Colonic mucosa (tissue), 4 donors: ENCODE measurements around the gene SNRNP70. TPM values are rescaled to one million over a fixed set of nuclear protein-coding genes. Genes with fewer than 3 reads are reported as not detected.
"Not testable (repeated sequence)": the region's sequence is repeated elsewhere in the genome, so short reads cannot be mapped to it uniquely, and the experiment has no call there.

Experiments used
- DNase-seq: peaks from one replicate; pipeline ENCODE4 v3.0.0-alpha.2; 2020
- H3K27ac ChIP-seq: fragments of 200-600 bp; one replicate; pipeline ENCODE4 v1.8.0; 2021
- H3K27me3 ChIP-seq: fragments of 200-600 bp; one replicate; pipeline ENCODE4 v1.8.0; 2021
- H3K36me3 ChIP-seq: fragments of 200-600 bp; one replicate; pipeline ENCODE4 v1.8.0; 2021
- H3K4me1 ChIP-seq: fragments of 200-600 bp; one replicate; pipeline ENCODE4 v1.8.0; 2021; ENCODE audit warnings: mild to moderate bottlenecking
- H3K4me3 ChIP-seq: fragments of 200-600 bp; one replicate; pipeline ENCODE4 v1.8.0; 2021
- H3K9ac ChIP-seq, 2 donors: one replicate each; pipeline ENCODE4 v1.7.0; 2013; ENCODE audit warnings: control low read depth in 2 of 2, low read depth in 2 of 2, low read length in 2 of 2
- H3K9me3 ChIP-seq: fragments of 200-600 bp; one replicate; pipeline ENCODE4 v1.8.0; 2021
- intact Hi-C: fragments of 100-400 bp; cut with DNase I; formaldehyde crosslinking; loops from one replicate; pipeline ENCODE4 v1.14.1; 2022
- total RNA-seq, 2 donors: library from RNA; stranded (reverse); fragmentation: NEBNext Ultra II Directional in 1 of 2; extraction: Animal tissue kit (Norgen Biotek cat#: 25700) in 1 of 2; gene quantifications; one replicate each; pipeline ENCODE4 v1.2.1, GENCODE V29; 2021
- TF ChIP-seq, protein P1 (sequence below): fragments of 200-600 bp; IDR thresholded peaks from one replicate; pipeline ENCODE4 v1.8.0; 2022; ENCODE audit warnings: antibody characterized with exemption, mild to moderate bottlenecking
- donor health status: healthy.
- donor health status: DM: no; HTN: no; CAD: no.
- donor health status: DM: no; HTN: no; CAD: no.

Gene SNRNP70
- total RNA-seq, 2 donors from 2014 or later: 124 to 204 TPM

GRCh38 chr19:49142866-49143335 lies 57.6 kb downstream of the SNRNP70 start:
- Histone ChIP-seq H3K9ac (peak overlapping the region; percentile 34 to 60), H3K27me3 (no peaks in the 10 kb centered on the region), H3K27ac (no peak overlapping the region), H3K4me3 (peak overlapping the region; percentile 28), H3K4me1 (no peaks in the 10 kb centered on the region), H3K36me3 (no peaks in the 10 kb centered on the region), H3K9me3 (no peaks in the 10 kb centered on the region)
- TF ChIP-seq, protein P1, sequence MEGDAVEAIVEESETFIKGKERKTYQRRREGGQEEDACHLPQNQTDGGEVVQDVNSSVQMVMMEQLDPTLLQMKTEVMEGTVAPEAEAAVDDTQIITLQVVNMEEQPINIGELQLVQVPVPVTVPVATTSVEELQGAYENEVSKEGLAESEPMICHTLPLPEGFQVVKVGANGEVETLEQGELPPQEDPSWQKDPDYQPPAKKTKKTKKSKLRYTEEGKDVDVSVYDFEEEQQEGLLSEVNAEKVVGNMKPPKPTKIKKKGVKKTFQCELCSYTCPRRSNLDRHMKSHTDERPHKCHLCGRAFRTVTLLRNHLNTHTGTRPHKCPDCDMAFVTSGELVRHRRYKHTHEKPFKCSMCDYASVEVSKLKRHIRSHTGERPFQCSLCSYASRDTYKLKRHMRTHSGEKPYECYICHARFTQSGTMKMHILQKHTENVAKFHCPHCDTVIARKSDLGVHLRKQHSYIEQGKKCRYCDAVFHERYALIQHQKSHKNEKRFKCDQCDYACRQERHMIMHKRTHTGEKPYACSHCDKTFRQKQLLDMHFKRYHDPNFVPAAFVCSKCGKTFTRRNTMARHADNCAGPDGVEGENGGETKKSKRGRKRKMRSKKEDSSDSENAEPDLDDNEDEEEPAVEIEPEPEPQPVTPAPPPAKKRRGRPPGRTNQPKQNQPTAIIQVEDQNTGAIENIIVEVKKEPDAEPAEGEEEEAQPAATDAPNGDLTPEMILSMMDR: no peak
- DNase-seq: peak; percentile 92
- intact Hi-C loops: no loop called here

GRCh38 chr19:49145573-49146407 lies 60.5 kb downstream of the SNRNP70 start:
- H3K9me3 ChIP-seq: no peaks in the 10 kb centered on the region
- TF ChIP-seq, protein P1: peak; percentile 89
- intact Hi-C loops: loop anchor here (5.0 kb wide), 2 partner anchors 48 to 57 kb away; no protein-coding TSS in a partner anchor
- H3K27ac ChIP-seq: no peak overlapping the region
- no peaks in the 10 kb centered on the region for H3K27me3 ChIP-seq
- H3K36me3 ChIP-seq: no peaks in the 10 kb centered on the region
- DNase-seq: peak; percentile 89
- H3K4me1 ChIP-seq: no peaks in the 10 kb centered on the region
- peak overlapping the region in 1 of 2 donors; percentile 51 for H3K9ac ChIP-seq
- H3K4me3 ChIP-seq: peak overlapping the region; percentile 23

DNA sequence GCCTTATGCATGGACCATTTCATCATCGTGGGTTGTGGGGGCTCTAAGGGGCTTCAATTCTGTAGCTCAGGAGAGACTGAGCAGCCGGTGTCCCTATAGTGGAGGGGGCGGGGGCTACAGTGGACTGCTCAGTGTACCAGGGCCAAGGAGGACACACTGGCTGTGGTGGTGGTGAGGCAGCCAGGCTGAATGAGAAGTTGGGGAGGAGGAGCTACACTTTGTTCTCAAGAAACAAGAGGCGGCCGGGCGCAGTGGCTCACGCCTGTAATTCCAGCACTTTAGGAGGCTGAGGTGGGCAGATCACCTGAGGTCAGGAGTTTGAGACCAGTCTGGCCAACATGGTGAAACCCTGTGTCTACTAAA lies 61.1 kb downstream of the SNRNP70 start:
- DNase-seq, H3K4me1 ChIP-seq, H3K36me3 ChIP-seq, H3K27me3 ChIP-seq, H3K27ac ChIP-seq, H3K4me3 ChIP-seq, H3K9me3 ChIP-seq: not testable (repeated sequence)
- H3K9ac ChIP-seq: peak overlapping the region in 1 of 2 donors; percentile 51
- intact Hi-C loops: loop anchor here (5.0 kb wide), 2 partner anchors 49 to 56 kb away; no protein-coding TSS in a partner anchor

- no peak for DNase-seq
- no peaks in the 10 kb centered on the region for H3K36me3 ChIP-seq
- H3K4me3 ChIP-seq: peak overlapping the region; percentile 58
- peak overlapping the region; percentile 38 to 58 for H3K9ac ChIP-seq
- intact Hi-C loops: loop anchor here (5.0 kb wide), 2 partner anchors 51 to 54 kb away; no protein-coding TSS in a partner anchor
- no peaks in the 10 kb centered on the region for H3K4me1 ChIP-seq
- H3K27me3 ChIP-seq: no peaks in the 10 kb centered on the region
- TF ChIP-seq, protein P1: no peak
- H3K27ac ChIP-seq: peak overlapping the region; percentile 92
- no peaks in the 10 kb centered on the region for H3K9me3 ChIP-seq
Observed at GRCh38 chr19:49148044-49148682, 62.9 kb downstream of the SNRNP70 start.

DNA sequence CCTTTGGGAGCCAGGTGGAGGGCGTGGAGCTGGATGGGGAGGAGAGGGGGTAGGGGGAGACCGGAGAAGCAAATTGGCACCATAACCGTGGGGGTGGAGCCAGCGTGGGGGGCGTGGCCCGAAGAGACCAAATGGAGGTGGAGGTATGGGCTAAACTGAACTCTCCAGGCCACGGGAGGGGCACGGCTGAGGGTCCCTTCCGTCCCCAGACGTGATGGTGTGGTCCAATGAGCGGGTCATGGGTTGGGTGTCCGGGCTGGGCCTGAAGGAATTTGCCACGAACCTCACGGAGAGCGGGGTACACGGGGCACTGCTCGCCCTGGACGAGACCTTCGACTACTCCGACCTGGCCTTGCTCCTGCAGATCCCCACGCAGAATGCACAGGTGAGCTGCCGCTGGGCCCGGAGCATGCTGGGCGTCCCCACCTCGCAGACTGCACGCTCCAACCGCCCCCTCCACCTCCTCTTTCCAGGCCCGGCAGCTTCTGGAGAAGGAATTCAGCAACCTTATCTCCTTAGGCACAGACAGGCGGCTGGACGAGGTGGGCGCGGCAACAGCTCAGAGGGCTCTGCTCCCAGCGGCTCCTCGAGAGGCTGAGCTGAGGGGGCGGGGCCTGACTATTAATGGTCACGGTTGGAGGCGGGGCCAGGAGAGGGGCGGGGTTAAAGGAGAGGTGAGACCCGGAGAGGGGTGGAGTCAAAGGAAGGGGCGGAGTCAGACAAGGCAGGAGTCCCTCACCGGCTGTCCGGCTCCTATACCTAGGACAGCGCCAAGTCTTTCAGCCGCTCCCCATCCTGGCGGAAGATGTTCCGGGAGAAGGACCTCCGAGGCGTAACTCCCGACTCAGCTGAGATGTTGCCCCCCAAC lies 63.8 kb downstream of the SNRNP70 start:
- DNase-seq: peak; percentile 100
- H3K36me3 ChIP-seq: no peaks in the 10 kb centered on the region
- intact Hi-C loops: loop anchor here (5.0 kb wide), 2 partner anchors 52 to 53 kb away; no protein-coding TSS in a partner anchor
- H3K4me3 ChIP-seq: peak overlapping the region; percentile 58
- H3K27me3 ChIP-seq: no peaks in the 10 kb centered on the region
- TF ChIP-seq, protein P1: no peak
- no peaks in the 10 kb centered on the region for H3K9me3 ChIP-seq
- H3K27ac ChIP-seq: peak overlapping the region; percentile 92
- no peaks in the 10 kb centered on the region for H3K4me1 ChIP-seq
- peak overlapping the region; percentile 78 to 100 for H3K9ac ChIP-seq
